ENCODE data around the gene IL17B. TPM values are rescaled to one million over a fixed set of nuclear protein-coding genes. Genes with fewer than 3 reads are reported as not detected.

IL17B gene
- total RNA-seq, 1 experiment from 2014 or later, result not detected

- no peak for TF ChIP-seq CTCF (conservative IDR thresholded peaks at IDR 0.05)
- Histone ChIP-seq H3K27ac (ENCODE audit: insufficient read length, low read depth, low read length) (no peak overlapping the region), H3K79me1 (ENCODE audit: insufficient read depth, low read depth, low read length, poor library complexity, severe bottlenecking) (no peaks in the 10 kb centered on the region), H4K20me1 (ENCODE audit: control insufficient read depth, insufficient read depth, insufficient read length) (no peaks in the 10 kb centered on the region), H3K27me3 (ENCODE audit: insufficient read depth, low read length) (no peaks in the 10 kb centered on the region), H2BK15ac (ENCODE audit: low read depth, low read length) (no peak overlapping the region), H3K14ac (ENCODE audit: insufficient read depth, low read length) (no peak overlapping the region), H2BK20ac (ENCODE audit: low read depth, low read length, poor library complexity, severe bottlenecking) (no peak overlapping the region), H3K4me1 (ENCODE audit: insufficient read depth, low read length) (peaks cover 2% of the 10 kb centered on the region; the same call in 1 of the 2 replicates), H4K91ac (ENCODE audit: insufficient read length, low read depth, low read length) (no peak overlapping the region), H3K9ac (ENCODE audit: extremely low read depth, insufficient read length, low read length) (no peak overlapping the region), H3K23me2 (ENCODE audit: insufficient read length, low read depth, low read length, poor library complexity, severe bottlenecking) (no peaks in the 10 kb centered on the region), H3K23ac (ENCODE audit: insufficient read length, low read depth, low read length) (no peak overlapping the region), H3K56ac (ENCODE audit: insufficient read length, low read depth, low read length) (no peak overlapping the region), H2BK5ac (ENCODE audit: insufficient read length, low read length) (no peak overlapping the region), H3T11ph (ENCODE audit: low read length) (no peak overlapping the region), H2AFZ (ENCODE audit: low read length) (no peak overlapping the region), H2AK5ac (ENCODE audit: insufficient read length, low read length) (no peak overlapping the region), H2BK120ac (ENCODE audit: low read depth, low read length, poor library complexity, severe bottlenecking) (no peak overlapping the region), H4K5ac (ENCODE audit: insufficient read length, low read depth, low read length) (no peak overlapping the region), H2BK12ac (ENCODE audit: insufficient read length, low read depth, low read length) (no peak overlapping the region), H3K79me2 (ENCODE audit: insufficient read depth, low read length) (no peaks in the 10 kb centered on the region), H3K9me3 (ENCODE audit: control insufficient read depth, low read depth, low read length) (no peaks in the 10 kb centered on the region), H4K8ac (replicated peaks; ENCODE audit: insufficient read length, low read depth, low read length) (no peak overlapping the region), H3K4ac (ENCODE audit: low read depth, low read length) (no peak overlapping the region), H3K18ac (ENCODE audit: insufficient read length, low read depth, low read length) (no peak overlapping the region), H3K4me2 (ENCODE audit: insufficient read depth, insufficient read length, low read length) (no peak overlapping the region)
- no peak for DNase-seq
- peaks cover 36 to 59% of the 10 kb centered on the region in 2 experiments for H3K4me1 Mint-ChIP-seq
- no peaks in the 10 kb centered on the region for H3K9me3 Mint-ChIP-seq
- no peaks in the 10 kb centered on the region for H3K27me3 Mint-ChIP-seq (ENCODE audit: low read depth)
- no peak overlapping the region for H3K4me3 Mint-ChIP-seq
- H3K27ac Mint-ChIP-seq, result peak overlapping the region in 1 of 3 experiments; percentile 78; a peak in 3 of 7 replicates
- no peaks in the 10 kb centered on the region; a peak in 1 of 7 replicates for H3K36me3 Mint-ChIP-seq (ENCODE audit: insufficient read depth in 1 of 3, low read depth in 3 of 3)
- no CpG with 5 or more reads among the region's 6 CpGs for WGBS (ENCODE audit: extremely low coverage, insufficient read length, low lambda C conversion rate)
Observed at GRCh38 chr5:149418910-149419531, 39.9 kb upstream of the IL17B start.

Measured in H9 (cell line).